Measurements from ENCODE around the gene HOGA1.

- TF ChIP-seq CTCF (IDR thresholded peaks at IDR 0.05) (no peak), POLR2A (IDR thresholded peaks at IDR 0.05) (no peak)
Observed at GRCh38 chr10:97607095-97607636, 23.0 kb downstream of the HOGA1 start.
